Nephron progenitor cell (in vitro differentiated cells): Measurements from ENCODE around the gene NIP7.

ENCODE experiments used
- DNase-seq: peaks from one replicate; pipeline ENCODE4 v3.0.0; 2021
- H3K27ac Mint-ChIP-seq: 2 replicates; pipeline ENCODE4 v1.8.0; 2021; ENCODE audit warnings: mild to moderate bottlenecking, moderate library complexity, mixed read lengths
- H3K27me3 Mint-ChIP-seq: 2 replicates; pipeline ENCODE4 v1.8.0; 2021; ENCODE audit warnings: mild to moderate bottlenecking, low read depth, mixed read lengths; ENCODE audit not compliant: poor library complexity
- H3K36me3 Mint-ChIP-seq: 2 replicates; pipeline ENCODE4 v1.8.0; 2021; ENCODE audit warnings: low read depth, mixed read lengths
- H3K4me1 Mint-ChIP-seq: 2 replicates; pipeline ENCODE4 v1.8.0; 2021; ENCODE audit warnings: mixed read lengths
- H3K4me3 Mint-ChIP-seq: 2 replicates; pipeline ENCODE4 v1.8.0; 2021; ENCODE audit warnings: mild to moderate bottlenecking, moderate library complexity, mixed read lengths
- H3K9me3 Mint-ChIP-seq: 2 replicates; pipeline ENCODE4 v1.8.0; 2021; ENCODE audit warnings: mild to moderate bottlenecking, moderate library complexity, mixed read lengths
- CTCF ChIP-seq: fragments of 200-600 bp; sonication (generic); IDR thresholded peaks from 2 replicates; pipeline ENCODE4 v1.5.0; 2021; ENCODE audit warnings: antibody characterized with exemption

The NIP7 gene

DNA sequence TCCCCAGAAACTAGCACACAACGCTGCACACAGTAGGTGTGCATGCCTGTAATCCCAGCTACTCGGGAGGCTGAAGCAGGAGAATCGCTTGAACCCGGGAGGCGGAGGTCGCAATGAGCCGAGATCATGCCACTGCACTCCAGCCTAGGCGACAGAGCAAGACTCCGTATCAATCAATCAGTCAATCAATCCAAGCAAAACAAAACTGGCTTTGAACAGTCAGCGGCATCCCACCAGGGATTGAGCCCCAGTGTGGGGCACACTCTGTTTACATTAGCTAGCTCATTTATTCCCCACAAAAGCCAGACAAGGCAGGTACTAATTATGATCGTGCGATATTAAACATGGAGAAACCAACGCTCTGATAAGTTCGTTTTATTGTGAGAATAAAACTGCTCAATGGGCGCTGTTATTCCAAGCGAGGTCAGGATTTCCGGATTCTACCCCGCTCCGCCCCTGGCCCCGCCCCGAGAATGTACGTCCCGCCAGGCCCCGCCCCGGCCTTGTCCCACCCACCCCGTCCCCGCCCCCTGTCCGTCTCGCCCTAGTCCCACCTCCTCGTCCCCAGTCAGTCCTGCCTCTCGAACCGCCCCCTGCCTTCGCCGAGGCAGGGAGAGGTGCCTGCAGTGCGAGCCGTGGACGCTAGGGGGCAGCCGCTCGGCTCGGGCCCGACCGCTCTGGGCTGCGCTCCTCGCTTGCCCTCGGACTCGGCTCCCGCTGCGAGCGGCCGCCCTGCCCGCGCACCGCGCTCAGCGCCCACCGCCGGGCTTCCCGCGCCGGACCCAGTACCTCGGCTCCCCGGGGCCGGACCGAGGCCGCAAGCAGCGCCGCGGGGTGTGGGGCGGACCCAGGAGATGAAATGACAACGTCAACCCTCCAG lies 28.7 kb upstream of the NIP7 start, which contains the start of gene VPS4A:
TSS of gene VPS4A (plus strand) at position 698 of the 880 bp plus-strand sequence. CDS start at position 860, 162 bp downstream.
- Mint-ChIP-seq H3K27ac (peak within 1 kb of the TSS; percentile 94), H3K4me1 (peaks cover 22% of the 10 kb centered on the region), H3K27me3 (peaks cover 2% of the 10 kb centered on the region), H3K36me3 (peaks cover 26% of the 10 kb centered on the region), H3K4me3 (peak within 1 kb of the TSS; percentile 98), H3K9me3 (no peaks in the 10 kb centered on the region)
- peak; percentile 68 for TF ChIP-seq CTCF
- DNase-seq = peak; percentile 99

DNA sequence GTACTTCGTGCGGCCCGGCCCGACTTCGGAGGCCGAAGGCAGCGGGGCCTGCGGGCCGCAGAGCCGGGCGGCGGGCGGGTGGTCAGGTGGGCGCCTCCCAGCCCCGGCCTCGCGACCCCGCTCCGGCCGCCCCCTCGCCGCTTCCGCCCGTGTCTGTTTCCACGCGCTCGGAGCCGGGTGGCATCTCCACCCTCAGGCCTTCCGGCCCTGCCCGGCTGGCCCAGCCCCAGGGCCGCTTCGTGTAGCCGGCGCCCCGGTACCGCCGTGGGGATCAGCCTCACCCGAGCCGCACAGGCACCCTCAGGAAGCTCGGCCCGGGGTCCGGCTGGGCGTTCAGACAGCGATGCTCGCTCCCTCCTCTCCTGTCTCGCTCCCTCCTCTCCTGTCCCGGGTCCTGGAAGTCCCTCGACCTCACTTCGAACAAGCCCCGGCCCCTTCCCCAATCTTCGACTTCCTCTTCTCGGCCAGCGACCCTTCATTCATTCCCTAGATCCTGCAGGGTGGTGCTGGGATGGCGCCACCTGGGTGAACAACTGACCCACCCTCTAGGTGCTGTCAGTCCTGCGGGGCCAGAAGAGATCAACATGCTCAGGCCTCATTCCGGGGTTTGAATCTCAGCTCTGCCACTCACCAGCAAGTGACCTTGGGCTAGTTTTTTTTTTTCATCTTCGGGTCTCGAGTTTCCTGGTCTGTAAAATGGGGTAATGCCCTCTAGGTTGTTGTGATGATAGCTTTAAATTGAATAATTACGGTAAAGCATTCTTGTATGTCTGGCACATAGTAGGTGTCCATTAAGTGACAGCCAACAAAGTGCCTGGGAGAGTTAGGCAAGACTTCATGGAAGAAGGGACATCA lies 27.8 kb upstream of the NIP7 start:
- Mint-ChIP-seq H3K4me3 (peak overlapping the region; percentile 98), H3K27ac (peak overlapping the region; percentile 94), H3K4me1 (peaks cover 22% of the 10 kb centered on the region), H3K9me3 (no peaks in the 10 kb centered on the region), H3K27me3 (no peaks in the 10 kb centered on the region), H3K36me3 (peaks cover 34% of the 10 kb centered on the region)
- no peak for TF ChIP-seq CTCF
- DNase-seq = no peak

DNA sequence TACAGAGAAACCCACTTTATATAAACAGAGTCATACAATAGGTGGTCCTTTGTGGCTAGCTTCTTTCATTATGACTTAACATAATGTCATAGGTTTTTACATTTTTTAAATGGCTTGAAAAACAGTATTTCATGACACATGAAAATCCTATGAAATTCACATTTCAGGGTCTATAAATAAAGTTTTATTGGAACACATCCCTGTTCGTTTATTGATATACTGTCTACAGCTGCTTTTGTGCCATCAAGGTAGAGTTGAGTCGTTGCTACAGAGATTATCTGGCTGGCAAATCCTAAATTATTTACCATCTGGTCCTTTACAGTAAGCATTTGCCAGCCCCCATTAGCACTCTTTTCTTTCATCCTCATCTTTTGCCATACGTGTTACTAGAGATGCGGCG lies 26.1 kb upstream of the NIP7 start:
- Mint-ChIP-seq H3K27ac (no peak overlapping the region), H3K9me3 (no peaks in the 10 kb centered on the region), H3K27me3 (no peaks in the 10 kb centered on the region), H3K36me3 (peaks cover 34% of the 10 kb centered on the region), H3K4me3 (peak overlapping the region; percentile 76), H3K4me1 (peaks cover 22% of the 10 kb centered on the region)
- TF ChIP-seq CTCF = no peak
- no peak for DNase-seq

- Mint-ChIP-seq H3K27me3 (no peaks in the 10 kb centered on the region), H3K27ac (peak overlapping the region; percentile 88), H3K9me3 (no peaks in the 10 kb centered on the region), H3K4me1 (peaks cover 25% of the 10 kb centered on the region), H3K36me3 (peaks cover 41% of the 10 kb centered on the region), H3K4me3 (no peak overlapping the region)
- no peak for DNase-seq
- TF ChIP-seq CTCF = no peak
Observed at GRCh38 chr16:69314534-69314933, 25.0 kb upstream of the NIP7 start.

DNA sequence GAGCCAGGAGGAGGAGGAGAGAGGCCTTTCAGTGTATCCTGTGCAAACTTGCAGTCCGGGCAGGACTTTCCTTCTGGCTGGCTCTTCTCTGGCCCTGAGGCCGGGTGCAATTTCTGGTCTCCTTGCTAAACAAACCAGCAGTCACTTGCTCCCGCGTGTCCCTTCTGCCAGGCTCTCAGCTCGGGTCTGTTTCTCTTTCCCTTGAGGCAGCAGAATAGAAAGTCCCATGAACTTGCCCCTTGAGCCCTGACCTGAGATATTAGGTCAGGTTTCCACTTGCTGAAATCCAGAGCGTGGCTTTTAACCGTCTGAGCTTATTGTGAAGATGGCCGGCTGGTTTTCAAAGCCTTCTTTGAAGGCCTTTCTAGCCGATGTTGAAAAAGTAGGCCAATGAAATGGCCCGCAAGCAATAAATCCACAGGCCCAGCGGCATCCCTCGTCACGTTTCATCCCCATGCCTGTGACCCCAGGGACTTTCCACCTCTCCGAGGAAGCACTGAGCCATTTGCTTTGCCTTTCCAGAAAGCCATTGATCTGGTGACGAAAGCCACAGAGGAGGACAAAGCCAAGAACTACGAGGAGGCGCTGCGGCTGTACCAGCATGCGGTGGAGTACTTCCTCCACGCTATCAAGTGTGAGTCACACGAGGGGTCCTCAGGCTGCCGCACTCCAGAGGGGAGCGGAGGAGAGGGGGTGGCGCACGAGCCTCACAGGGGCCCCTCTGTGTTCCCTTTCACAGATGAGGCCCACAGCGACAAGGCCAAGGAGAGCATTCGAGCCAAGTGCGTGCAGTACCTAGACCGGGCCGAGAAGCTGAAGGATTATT lies 23.9 kb upstream of the NIP7 start:
- H3K27ac Mint-ChIP-seq = peak overlapping the region; percentile 80
- peaks cover 23% of the 10 kb centered on the region for H3K4me1 Mint-ChIP-seq
- no peak for DNase-seq
- no peak for TF ChIP-seq CTCF
- no peaks in the 10 kb centered on the region for H3K27me3 Mint-ChIP-seq
- no peak overlapping the region for H3K4me3 Mint-ChIP-seq
- no peaks in the 10 kb centered on the region for H3K9me3 Mint-ChIP-seq
- H3K36me3 Mint-ChIP-seq = peaks cover 39% of the 10 kb centered on the region
